Muscle layer of colon (tissue), 2 donors: Measurements from ENCODE around the gene MAGI2.

ENCODE experiments used
- H3K27ac ChIP-seq: one replicate; pipeline ENCODE4 v1.7.0; 2013; ENCODE audit warnings: low read depth, mild to moderate bottlenecking, low read length, moderate library complexity
- H3K27me3 ChIP-seq, 2 donors: one replicate each; pipeline ENCODE4 v1.7.0; 2013; ENCODE audit warnings: low read length in 2 of 2, mild to moderate bottlenecking in 2 of 2; ENCODE audit not compliant: insufficient read depth in 2 of 2, control insufficient read depth in 1 of 2
- H3K36me3 ChIP-seq: one replicate; pipeline ENCODE4 v1.7.0; 2013; ENCODE audit warnings: mild to moderate bottlenecking, low read length; ENCODE audit not compliant: insufficient read depth
- H3K4me1 ChIP-seq: one replicate; pipeline ENCODE4 v1.7.0; 2013; ENCODE audit warnings: mild to moderate bottlenecking, low read length; ENCODE audit not compliant: insufficient read depth
- H3K4me3 ChIP-seq, 2 donors: one replicate each; pipeline ENCODE4 v1.7.0; 2013; ENCODE audit warnings: low read length in 2 of 2, low read depth in 1 of 2, mild to moderate bottlenecking in 1 of 2, moderate library complexity in 1 of 2
- H3K9ac ChIP-seq: one replicate; pipeline ENCODE4 v1.7.0; 2013; ENCODE audit warnings: low read length
- H3K9me3 ChIP-seq: one replicate; pipeline ENCODE4 v1.7.0; 2013; ENCODE audit warnings: mild to moderate bottlenecking, low read length
- donor health status: abdominal sarcoma.
- donor health status: Adenocarcinoma of cecum.

The MAGI2 gene

GRCh38 chr7:78118470-78118869 lies 1335.0 kb downstream of the MAGI2 start:
- Histone ChIP-seq H3K9me3 (no peaks in the 10 kb centered on the region), H3K4me1 (no peaks in the 10 kb centered on the region), H3K4me3 (no peak overlapping the region), H3K9ac (no peak overlapping the region), H3K27me3 (no peaks in the 10 kb centered on the region), H3K27ac (no peak overlapping the region), H3K36me3 (no peaks in the 10 kb centered on the region)

- no peak overlapping the region for H3K27ac ChIP-seq
- H3K9ac ChIP-seq, result no peak overlapping the region
- H3K36me3 ChIP-seq, result no peaks in the 10 kb centered on the region
- H3K9me3 ChIP-seq, result no peaks in the 10 kb centered on the region
- no peak overlapping the region for H3K4me3 ChIP-seq
- no peaks in the 10 kb centered on the region for H3K27me3 ChIP-seq
- H3K4me1 ChIP-seq, result no peaks in the 10 kb centered on the region
Measured at GRCh38 chr7:78115876-78116275, 1337.6 kb downstream of the MAGI2 start.

DNA sequence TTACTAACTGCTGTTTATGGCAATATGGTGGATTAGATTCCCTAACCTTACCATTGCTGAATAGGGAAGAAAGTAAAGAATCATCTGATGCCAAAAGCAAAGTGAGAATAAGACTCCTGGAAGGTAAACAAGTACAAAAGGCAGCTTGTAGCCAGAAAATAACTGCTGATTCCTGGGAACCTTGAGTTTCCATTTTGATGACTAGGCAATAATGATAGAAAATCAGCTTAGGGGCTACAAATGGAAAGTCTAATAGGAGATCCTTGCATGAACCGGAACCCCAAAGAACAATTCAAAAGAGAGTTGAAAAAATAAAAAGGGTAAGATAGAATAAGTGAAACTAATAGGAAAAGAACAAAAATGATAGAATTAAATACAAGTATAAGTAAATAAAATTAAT lies 1338.5 kb downstream of the MAGI2 start:
- H3K9me3 ChIP-seq, result no peaks in the 10 kb centered on the region
- H3K9ac ChIP-seq, result no peak overlapping the region
- no peak overlapping the region for H3K4me3 ChIP-seq

DNA sequence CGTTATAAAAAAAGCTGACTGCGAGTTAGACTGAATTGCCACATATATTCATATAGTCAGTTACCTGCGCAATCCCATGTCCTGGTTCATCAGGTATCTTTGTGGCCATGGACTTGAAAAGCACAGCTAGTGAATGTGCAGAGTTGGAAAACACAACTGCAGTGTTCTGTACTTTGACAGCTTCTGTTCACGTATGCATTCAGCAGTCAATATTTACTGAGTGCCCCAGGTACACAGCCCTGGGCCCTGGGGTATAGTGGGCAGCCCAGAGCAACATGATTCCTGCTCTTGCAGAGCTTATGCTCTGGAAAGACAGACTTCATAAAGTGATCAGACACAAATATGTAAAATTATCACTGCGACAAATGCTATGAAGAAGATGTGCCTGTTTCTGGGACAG lies 1341.0 kb downstream of the MAGI2 start:
- Histone ChIP-seq H3K4me3 (no peak overlapping the region), H3K9me3 (no peaks in the 10 kb centered on the region), H3K27me3 (no peaks in the 10 kb centered on the region), H3K27ac (no peak overlapping the region), H3K36me3 (no peaks in the 10 kb centered on the region), H3K9ac (no peak overlapping the region), H3K4me1 (no peaks in the 10 kb centered on the region)

More for the DNA sequence above, 1338.5 kb downstream of the MAGI2 start:
- H3K27ac ChIP-seq, result no peak overlapping the region
- no peaks in the 10 kb centered on the region for H3K27me3 ChIP-seq
- H3K36me3 ChIP-seq, result no peaks in the 10 kb centered on the region
- H3K4me1 ChIP-seq, result no peaks in the 10 kb centered on the region

DNA sequence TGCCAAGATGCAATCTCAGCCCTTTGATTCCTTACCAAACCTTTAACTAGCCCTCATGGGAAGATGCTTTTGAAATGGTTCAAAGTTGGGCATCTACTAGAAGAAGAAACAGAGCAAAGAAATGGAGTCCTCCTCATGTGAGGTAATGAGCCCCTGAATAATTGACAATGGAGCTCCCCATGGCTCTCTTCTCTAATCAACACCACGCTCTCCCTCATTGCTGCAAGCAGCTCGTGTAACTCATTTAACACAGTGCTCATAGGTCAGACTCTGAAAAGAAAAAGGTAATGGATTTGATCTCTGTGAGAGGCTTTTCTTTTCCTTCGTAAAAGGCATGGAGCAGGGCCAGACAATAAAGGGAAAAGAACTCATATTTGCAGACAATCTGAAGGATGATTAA lies 1342.1 kb downstream of the MAGI2 start:
- Histone ChIP-seq H3K27ac (no peak overlapping the region), H3K9me3 (no peaks in the 10 kb centered on the region), H3K36me3 (no peaks in the 10 kb centered on the region), H3K27me3 (no peaks in the 10 kb centered on the region), H3K4me1 (no peaks in the 10 kb centered on the region), H3K4me3 (no peak overlapping the region), H3K9ac (no peak overlapping the region)

- Histone ChIP-seq H3K27ac (no peak overlapping the region), H3K27me3 (no peaks in the 10 kb centered on the region), H3K9me3 (no peaks in the 10 kb centered on the region), H3K9ac (no peak overlapping the region), H3K4me1 (no peaks in the 10 kb centered on the region), H3K4me3 (no peak overlapping the region), H3K36me3 (no peaks in the 10 kb centered on the region)
Measured at GRCh38 chr7:78103475-78103874, 1350.0 kb downstream of the MAGI2 start.

- no peaks in the 10 kb centered on the region for H3K4me1 ChIP-seq
- H3K27ac ChIP-seq, result no peak overlapping the region
- no peaks in the 10 kb centered on the region for H3K27me3 ChIP-seq
- no peaks in the 10 kb centered on the region for H3K9me3 ChIP-seq
- no peaks in the 10 kb centered on the region for H3K36me3 ChIP-seq
- H3K4me3 ChIP-seq, result no peak overlapping the region
- no peak overlapping the region for H3K9ac ChIP-seq
Measured at GRCh38 chr7:78101076-78101475, 1352.4 kb downstream of the MAGI2 start.

- Histone ChIP-seq H3K36me3 (no peaks in the 10 kb centered on the region), H3K4me3 (no peak overlapping the region), H3K9ac (no peak overlapping the region), H3K9me3 (no peaks in the 10 kb centered on the region), H3K27me3 (no peaks in the 10 kb centered on the region), H3K4me1 (no peaks in the 10 kb centered on the region), H3K27ac (no peak overlapping the region)
Measured at GRCh38 chr7:78099715-78100394, 1353.6 kb downstream of the MAGI2 start.

GRCh38 chr7:78095549-78095948 lies 1357.9 kb downstream of the MAGI2 start:
- Histone ChIP-seq H3K27me3 (no peaks in the 10 kb centered on the region), H3K4me3 (no peak overlapping the region), H3K9ac (no peak overlapping the region), H3K36me3 (no peaks in the 10 kb centered on the region), H3K9me3 (no peaks in the 10 kb centered on the region), H3K27ac (no peak overlapping the region), H3K4me1 (no peaks in the 10 kb centered on the region)

DNA sequence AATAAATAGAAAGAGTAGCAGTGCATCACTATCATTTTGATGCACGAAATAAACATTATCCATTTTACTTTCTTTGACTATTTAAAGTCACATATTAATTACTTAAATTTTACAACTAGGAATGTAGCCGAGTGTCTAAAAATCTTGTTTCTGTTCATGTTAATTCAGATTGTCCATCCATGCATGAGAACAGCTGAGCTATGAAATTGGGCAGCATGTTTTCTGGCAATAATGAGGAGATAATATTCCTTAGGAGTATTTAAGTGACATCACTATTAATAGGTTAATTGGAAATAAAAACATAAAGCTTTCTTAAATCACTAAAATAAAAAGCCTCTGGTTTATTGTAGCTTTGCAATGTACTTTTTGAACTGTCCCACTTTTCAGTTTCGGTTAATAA lies 1361.1 kb downstream of the MAGI2 start:
- Histone ChIP-seq H3K36me3 (no peaks in the 10 kb centered on the region), H3K27ac (no peak overlapping the region), H3K27me3 (no peaks in the 10 kb centered on the region), H3K9me3 (no peaks in the 10 kb centered on the region), H3K4me1 (no peaks in the 10 kb centered on the region), H3K4me3 (no peak overlapping the region), H3K9ac (no peak overlapping the region)

DNA sequence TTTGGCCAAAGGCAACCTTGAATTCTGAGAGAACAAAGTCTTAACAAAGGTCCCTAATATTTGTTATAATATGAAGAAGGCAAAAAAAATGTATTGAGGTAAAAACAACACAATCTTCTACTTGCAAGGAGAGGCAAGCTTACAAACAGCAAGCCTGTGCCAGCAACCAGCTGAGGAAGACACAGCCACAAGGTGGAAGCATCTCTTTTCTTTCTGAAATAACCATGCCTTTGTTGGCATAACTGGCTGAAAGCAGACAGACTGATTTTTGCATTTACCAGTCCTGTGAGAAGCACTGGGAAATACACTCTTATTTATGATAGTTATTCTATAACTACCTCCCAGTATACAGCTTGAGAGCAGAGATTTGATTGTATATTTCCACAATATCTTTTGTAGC lies 1362.9 kb downstream of the MAGI2 start:
- Histone ChIP-seq H3K4me1 (no peaks in the 10 kb centered on the region), H3K9me3 (no peaks in the 10 kb centered on the region), H3K4me3 (no peak overlapping the region), H3K9ac (no peak overlapping the region), H3K27me3 (no peaks in the 10 kb centered on the region), H3K36me3 (no peaks in the 10 kb centered on the region), H3K27ac (no peak overlapping the region)

DNA sequence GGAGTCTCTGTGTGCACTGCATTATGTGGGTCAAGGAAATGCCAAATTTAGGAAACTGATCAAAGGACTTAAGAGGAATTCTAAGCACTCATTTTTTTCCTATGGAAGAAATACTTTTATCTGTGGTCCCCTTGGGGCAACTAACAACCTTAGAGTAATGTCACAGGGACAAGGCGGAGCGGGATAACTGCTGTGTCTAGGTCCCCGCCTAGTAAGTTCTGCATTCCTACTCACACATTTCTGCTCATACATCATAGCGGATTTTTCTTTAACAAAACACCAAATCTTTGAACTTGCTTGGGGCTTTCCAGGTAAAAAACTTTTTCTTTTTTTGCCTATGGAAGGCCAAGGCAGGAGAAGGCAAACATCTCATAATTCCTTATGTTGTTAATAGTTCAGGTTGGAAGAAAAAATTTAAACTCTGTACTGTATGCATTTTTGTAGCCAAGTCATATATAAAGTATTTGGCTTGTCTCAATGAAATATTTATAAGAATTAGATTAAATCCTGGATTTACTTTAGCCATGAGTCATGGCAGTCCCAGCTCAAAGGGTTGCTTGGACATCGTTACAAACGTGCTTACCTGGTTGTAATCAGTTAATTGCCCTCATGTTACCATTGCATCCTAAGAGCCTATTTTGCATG lies 1369.9 kb downstream of the MAGI2 start:
- Histone ChIP-seq H3K27me3 (no peaks in the 10 kb centered on the region), H3K9ac (no peak overlapping the region), H3K9me3 (no peaks in the 10 kb centered on the region), H3K4me1 (no peaks in the 10 kb centered on the region), H3K36me3 (no peaks in the 10 kb centered on the region), H3K27ac (no peak overlapping the region), H3K4me3 (no peak overlapping the region)
